Measurements from ENCODE around the gene ZNF354C.

DNA sequence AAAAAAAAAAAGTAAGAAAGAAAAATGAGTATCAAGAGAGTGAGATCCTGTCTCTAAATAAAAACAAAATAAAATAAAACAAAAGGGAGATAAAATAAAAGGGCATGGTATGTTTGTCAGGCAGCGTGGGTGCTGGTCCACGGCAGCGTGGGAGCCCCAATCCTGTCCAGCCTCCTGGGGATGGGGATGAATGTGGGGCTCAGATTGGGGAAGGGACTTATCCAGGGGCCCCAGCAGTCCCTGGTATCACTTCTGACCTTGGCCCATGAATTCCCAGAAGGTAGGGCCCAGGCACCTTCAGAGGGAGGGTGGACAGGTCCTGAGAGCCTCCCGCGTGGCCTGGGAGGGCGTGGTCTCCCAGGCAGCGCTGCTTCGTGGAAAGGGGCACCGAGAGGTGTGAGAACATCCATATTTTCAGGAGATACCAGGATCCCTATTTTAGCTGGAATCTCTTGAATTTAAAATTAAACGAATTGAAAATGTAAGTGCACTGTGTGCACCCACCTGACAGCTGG lies 71.2 kb downstream of the ZNF354C start:
- TF ChIP-seq, protein P1, sequence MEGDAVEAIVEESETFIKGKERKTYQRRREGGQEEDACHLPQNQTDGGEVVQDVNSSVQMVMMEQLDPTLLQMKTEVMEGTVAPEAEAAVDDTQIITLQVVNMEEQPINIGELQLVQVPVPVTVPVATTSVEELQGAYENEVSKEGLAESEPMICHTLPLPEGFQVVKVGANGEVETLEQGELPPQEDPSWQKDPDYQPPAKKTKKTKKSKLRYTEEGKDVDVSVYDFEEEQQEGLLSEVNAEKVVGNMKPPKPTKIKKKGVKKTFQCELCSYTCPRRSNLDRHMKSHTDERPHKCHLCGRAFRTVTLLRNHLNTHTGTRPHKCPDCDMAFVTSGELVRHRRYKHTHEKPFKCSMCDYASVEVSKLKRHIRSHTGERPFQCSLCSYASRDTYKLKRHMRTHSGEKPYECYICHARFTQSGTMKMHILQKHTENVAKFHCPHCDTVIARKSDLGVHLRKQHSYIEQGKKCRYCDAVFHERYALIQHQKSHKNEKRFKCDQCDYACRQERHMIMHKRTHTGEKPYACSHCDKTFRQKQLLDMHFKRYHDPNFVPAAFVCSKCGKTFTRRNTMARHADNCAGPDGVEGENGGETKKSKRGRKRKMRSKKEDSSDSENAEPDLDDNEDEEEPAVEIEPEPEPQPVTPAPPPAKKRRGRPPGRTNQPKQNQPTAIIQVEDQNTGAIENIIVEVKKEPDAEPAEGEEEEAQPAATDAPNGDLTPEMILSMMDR (IDR thresholded peaks at IDR 0.05), result no peak
- TF ChIP-seq POLR2A (IDR thresholded peaks at IDR 0.05) (no peak), POLR2AphosphoS5 (IDR thresholded peaks at IDR 0.05) (no peak), EP300 (IDR thresholded peaks at IDR 0.05) (no peak)

Measured in suprapubic skin (tissue), 4 donors.